Left kidney (tissue), 2 donors: ENCODE measurements around the gene DHRS11. TPM values are rescaled to one million over a fixed set of nuclear protein-coding genes. Genes with fewer than 3 reads are reported as not detected.

Experiments
- DNase-seq: peaks from one replicate; pipeline ENCODE4 v3.0.0-alpha.2; 2013
- polyA plus RNA-seq: library from polyadenylated mRNA; unstranded; fragments of 120-200 nt; gene quantifications from one replicate; pipeline ENCODE4 v1.2.1, GENCODE V29; 2013; ENCODE audit not compliant: insufficient read length

The DHRS11 gene
- polyA plus RNA-seq, 1 donor: 28.8 TPM

DNA sequence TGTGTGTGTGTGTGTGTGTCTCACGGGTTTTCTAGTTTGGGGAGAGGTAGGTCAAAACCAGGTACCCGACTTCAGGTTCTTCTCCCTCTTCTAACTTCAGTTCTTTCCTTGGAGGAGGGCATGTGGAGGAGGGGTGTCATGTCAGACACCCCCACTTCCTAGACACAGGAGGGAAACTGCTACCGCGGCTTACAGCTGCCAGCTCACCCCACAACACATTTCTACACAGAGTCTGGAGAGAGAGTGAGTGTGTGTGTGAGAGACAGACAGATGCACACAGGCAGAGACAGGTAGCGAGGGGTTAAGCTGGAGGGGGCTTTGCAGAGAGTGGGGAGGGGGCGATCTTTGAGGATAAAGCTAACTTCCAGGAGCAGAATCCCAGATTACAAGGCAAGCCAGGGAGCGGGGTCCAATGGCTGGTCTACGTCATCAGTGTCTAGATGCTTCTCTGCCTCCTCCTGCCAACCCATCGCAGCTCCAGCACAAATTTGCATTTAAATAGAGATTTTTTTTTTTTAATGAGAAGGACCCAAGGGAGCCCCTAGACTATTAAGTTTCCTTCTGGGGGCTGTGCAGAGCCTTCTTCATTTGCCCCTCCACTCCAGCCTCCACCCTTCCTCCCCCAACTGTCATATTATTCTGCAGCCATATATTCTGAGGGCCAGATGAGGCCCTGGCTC, 58.6 kb downstream of the DHRS11 start:
- no peak for DNase-seq

Other genes with a start within 250 kb of the DHRS11 start
- gene TBC1D3H, start 203.4 kb upstream of the DHRS11 start, polyA plus RNA-seq: not detected
- gene ZNHIT3, start 105.2 kb upstream of the DHRS11 start, polyA plus RNA-seq: 72.3 TPM
- 70.1 TPM for gene MYO19, start 57.0 kb upstream of the DHRS11 start, polyA plus RNA-seq
- gene PIGW, start 56.9 kb upstream of the DHRS11 start, polyA plus RNA-seq: 17.4 TPM
- gene GGNBP2, start 47.0 kb upstream of the DHRS11 start, polyA plus RNA-seq: 112 TPM
- gene MRM1, start 9.7 kb downstream of the DHRS11 start, polyA plus RNA-seq: 4.0 TPM